Superior temporal gyrus (tissue), 1 donor: Measurements from ENCODE around the gene HARBI1.
"Not testable (repeated sequence)": the region's sequence is repeated elsewhere in the genome, so short reads cannot be mapped to it uniquely, and the experiment has no call there.

Experiments
- DNase-seq: peaks from one replicate; pipeline ENCODE4 v3.0.0-alpha.2; 2016; ENCODE audit errors: extremely low spot score

The HARBI1 gene

GRCh38 chr11:46597155-46597554 is 19.9 kb downstream of the HARBI1 start:
- no peak for DNase-seq

DNA sequence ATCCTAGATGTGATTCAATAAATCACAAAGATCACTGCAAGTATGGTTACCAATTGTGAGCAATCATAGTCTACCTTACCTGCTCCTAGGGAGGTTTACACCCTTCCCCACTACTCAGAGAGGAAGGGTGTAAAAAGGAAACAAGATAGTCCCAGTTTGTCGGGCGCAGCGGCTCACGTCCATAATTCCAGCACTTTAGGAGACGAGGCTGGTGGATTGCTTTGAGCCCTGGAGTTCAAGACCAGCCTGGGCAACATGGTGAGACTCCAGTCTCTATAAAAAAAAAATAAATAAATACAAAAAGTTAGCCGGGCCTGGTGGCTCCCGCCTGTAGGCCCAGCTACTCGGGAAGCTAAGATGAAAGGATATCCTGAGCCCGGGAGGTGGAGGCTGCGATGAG is 22.2 kb downstream of the HARBI1 start:
- DNase-seq: no peak

GRCh38 chr11:46594374-46594700 is 22.7 kb downstream of the HARBI1 start:
- DNase-seq: no peak

GRCh38 chr11:46593550-46594373 is 23.3 kb downstream of the HARBI1 start, which contains the start of gene AMBRA1:
TSS of gene AMBRA1 (minus strand) at chr11:46594023. CDS start at chr11:46548380, 45,643 bp downstream.
- DNase-seq: peak; percentile 97

DNA sequence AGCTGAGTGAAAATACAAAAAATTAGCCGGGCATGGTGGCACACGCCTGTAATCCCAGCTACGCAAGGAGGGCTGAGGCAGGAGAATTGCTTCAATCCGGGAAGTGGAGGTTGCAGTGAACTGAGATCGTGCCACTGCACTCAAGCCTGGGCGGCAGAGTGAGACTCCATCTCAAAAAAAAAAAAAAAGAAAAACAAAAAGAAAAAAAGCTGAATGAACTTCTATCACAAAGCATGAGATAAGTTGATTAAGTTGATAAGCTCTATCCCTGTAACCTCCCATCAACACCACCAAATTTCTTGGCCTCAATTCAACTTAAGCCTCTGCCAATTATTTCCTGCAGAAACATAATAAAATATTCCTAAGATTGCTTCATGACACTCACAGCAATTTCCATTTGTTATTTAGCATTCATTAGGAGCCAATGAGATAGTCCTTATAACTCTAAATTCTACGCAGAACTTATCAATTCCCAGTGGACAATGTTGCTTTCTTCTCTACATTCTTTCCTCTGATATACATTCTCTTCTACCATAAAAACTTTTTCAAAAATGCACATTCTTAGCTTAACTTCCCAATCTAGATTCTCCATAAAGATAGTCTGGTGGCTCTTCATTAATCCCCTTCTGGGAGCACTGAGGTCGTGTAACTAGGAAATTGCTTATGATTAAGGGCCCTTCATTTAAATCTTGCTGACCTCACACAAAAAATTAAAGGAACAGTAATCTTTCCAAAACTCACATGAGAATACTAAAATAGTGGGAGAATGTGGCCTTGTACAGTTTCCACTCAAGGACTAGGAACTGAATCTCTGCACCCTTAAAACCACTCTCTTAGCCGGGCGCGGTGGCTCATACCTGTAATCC is 26.1 kb downstream of the HARBI1 start:
- no peak for DNase-seq

DNA sequence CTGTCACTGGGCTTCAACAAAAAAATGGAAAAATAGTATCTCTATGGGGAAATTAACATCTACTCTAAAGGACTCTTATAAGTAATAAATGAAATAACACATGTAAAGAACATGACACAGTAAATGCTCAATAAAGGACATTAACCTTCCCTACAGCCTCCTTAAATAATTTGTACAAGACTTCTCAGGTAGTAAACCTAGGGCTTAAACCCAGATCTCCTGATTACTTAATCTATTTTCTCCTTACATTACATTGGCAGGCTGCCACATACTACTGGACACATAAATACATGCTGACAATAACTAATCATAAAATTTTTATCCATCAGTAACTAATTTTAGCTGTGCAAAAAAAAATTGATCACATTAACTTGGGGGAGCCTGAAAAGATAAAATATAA is 28.1 kb downstream of the HARBI1 start:
- no peak for DNase-seq

DNA sequence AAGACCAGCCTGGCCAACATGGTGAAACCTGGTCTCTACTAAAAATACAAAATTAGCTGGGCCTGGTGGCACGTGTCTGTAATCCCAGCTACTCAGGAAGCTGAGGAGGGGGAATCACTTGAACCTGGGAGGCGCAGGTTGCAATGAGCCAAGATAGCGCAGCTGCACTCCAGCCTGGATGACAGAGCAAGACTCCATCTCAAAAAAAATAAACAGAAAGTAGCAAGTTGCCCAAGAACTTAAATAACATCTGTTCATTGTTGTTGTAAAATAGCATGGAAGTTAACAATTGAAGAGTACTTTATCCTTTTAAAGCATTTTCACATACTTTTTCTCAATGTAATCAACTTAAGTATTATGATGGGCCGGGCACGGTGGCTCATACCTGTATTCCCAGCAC is 28.9 kb downstream of the HARBI1 start:
- no peak for DNase-seq

GRCh38 chr11:46583513-46583912 is 33.5 kb downstream of the HARBI1 start:
- not testable (repeated sequence) for DNase-seq

DNA sequence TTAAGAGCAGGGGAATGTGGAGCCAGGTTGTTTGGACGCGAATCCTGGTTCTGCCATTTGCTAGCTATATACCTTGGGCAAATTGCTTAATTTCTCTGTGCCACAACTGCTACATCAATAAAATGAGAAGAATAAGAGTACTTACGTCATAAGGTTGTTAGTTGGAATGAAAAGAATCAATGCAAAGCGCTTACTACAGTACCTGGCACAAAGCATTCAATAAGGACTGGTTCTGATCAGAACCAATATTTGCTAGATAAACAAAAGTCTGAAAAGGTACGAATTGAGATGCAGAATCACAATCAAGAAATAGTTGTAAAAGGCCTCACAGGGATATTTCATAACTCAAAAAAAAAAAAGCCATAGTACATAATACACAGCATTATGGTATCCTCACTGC is 34.4 kb downstream of the HARBI1 start:
- DNase-seq: no peak

GRCh38 chr11:46577058-46577457 is 40.0 kb downstream of the HARBI1 start:
- no peak for DNase-seq

DNA sequence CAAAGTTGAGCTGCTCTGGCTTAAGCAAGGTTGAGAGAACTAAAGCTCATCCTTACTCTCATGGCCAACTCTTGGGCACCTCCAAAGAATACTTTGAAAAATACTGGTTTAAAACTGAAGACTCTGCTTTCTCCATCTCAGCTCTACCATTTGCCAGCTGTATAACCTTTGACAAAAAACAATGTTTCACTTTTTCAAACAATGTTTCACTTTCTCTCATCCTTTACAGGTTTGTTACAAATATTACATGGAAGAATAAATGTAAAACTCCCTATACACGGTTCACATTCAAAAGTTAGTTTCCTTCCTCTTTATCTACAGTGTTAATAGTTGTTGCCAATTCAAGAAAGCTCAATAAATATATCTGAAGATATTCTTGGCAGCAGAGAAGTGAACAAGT is 42.4 kb downstream of the HARBI1 start:
- no peak for DNase-seq

- DNase-seq: no peak
Measured at GRCh38 chr11:46570790-46571398, 46.1 kb downstream of the HARBI1 start.

- no peak for DNase-seq
Measured at GRCh38 chr11:46565232-46565840, 51.7 kb downstream of the HARBI1 start.

DNA sequence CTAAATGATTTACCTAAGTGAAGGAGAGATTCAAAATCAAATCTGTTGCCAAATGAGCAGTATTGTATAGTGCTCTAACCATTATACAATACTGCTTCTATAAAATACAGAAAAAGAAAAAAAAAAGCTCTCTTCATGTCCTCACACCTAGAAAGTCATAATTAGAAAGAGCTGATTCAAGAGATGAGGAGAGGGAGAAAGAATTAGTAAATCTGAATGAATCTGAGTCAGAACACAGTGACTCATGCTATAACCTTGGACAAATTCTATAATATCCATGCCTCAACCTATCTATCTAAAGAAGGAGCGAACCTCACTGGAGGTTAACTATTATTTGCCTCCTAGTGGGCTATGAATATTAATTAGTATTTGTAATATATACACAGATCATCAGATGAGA is 52.6 kb downstream of the HARBI1 start:
- no peak for DNase-seq

- DNase-seq: no peak
Measured at GRCh38 chr11:46562527-46562926, 54.5 kb downstream of the HARBI1 start.

DNA sequence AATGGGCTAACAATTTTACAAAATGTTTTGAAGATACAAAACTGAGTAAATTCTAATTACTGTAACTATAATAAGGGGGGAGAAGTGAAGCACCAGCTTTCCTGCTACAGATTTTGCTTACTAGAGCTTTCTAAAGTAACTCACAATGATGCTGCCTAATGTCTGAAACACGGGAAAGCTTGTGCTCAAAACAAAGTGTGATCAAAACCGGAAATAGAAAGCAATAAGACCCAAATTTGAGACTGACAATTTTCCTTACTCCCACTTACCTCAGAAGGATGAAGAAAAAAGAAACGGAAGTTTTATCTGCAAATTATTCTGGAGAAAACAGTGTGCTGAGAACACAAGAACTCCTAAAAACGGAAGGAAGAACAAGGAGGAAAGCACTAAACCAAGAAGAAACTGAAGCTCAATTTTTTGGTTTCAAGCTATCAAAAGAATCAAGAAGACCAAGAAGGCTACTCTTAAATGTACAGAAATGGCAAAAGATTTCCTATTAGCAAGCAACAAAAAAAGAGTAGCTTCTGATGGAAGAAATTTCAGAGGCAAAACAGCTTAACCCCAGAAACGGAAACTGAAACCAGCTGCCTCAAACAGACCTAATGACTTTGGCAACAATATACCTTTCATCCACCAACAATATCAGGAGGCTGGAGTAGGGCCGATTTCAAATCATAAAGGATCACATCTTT is 56.6 kb downstream of the HARBI1 start:
- no peak for DNase-seq

DNA sequence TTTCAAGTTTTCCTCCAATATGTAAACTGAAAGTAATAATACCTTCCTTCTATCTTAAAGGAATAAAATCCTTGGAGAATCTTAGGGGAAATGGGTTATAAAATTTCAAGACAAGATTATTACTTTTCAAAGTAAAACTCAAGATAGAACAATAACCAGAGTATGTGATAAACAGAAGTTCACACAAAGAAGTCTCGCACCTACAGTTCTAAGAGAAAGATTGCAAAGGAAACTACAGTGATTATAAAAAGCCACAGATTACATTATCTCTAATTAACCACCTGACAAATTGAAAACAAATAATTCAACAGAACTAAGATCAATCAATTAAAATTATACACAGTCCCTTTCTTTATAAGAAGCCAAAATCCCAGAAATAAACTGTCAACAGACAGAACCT is 57.2 kb downstream of the HARBI1 start:
- DNase-seq: no peak

GRCh38 chr11:46557684-46558151 is 59.3 kb downstream of the HARBI1 start:
- no peak for DNase-seq

- DNase-seq: no peak
Measured at GRCh38 chr11:46555267-46556054, 61.6 kb downstream of the HARBI1 start.
